Activated CD8-positive, alpha-beta memory T cell treated with anti-CD3 and anti-CD28 coated beads for 48 hours (primary cell): ENCODE data around the gene NLGN3.
A peak's percentile ranks its signal among the peaks of the same experiment; 100 is the strongest.

Experiments used
- DNase-seq, 3 experiments: peaks; one replicate each; pipeline ENCODE4 v3.0.0-alpha.2; 2020; ENCODE audit warnings: low read depth in 2 of 3, low spot score in 2 of 3

The NLGN3 gene

DNA sequence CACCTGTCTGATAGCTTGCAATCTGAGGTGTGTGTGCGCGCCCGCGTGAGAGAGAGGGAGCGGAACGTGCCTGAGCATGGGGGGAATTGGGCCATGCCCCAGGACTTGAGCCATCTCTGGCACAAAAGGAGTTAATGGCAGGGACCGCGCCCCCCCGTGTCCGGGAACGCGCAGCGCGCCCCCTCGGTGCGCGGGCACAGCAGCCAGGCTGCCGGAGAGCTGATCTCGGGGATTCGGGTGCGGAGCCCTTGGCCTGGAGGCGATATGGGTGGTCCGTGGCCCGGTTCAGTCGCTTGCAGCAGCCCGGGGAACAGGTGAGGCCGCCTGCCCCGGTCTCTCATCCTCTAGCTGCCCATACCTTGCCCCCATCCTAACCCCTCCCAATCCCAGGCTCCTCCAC lies at the start of gene NLGN3:
NLGN3 (plus strand) TSS at position 191 of the 400 bp plus-strand sequence. CDS start 2,909 bp downstream, outside the sequence.
- DNase-seq = no peak

DNA sequence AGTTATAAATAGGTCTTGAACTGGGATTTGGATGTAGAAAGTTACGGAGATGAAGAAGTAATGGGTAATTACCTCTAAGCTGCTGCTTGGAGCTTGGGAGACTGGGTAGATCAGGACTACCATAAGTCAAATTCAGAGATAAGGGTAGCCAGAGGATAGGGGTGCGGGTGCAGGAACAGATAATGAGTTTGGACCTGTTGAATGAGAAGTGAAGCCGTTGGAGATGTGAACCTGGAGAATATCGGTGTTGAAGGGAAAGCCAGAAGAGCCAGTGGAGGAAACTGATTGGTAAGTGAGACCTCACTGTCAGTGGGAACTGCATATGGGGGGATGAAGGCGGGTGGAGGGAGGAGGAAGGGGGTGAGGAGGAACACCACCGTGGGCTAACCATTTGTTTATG lies 49.6 kb upstream of the NLGN3 start:
- no peak for DNase-seq

DNA sequence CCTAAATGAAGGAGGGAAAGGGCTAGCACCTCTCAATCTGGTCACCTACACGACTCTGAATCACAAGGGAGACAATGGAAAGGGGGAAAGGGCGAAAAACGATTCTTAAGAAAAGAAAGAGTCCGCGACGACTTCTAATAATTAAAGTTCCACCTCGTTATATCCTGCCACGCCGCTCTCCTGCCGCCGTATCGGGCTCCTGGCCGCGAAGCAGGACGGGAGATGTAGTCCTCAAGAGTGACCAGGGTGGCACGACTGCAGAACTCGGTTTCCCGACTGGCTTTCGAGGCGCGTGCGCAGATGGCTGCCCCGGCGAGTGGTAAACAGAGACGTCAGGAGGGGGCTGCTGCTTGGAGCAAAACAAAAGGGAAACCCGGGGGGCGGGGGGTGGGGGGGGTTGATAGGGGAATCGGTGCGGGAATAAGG lies 49.1 kb upstream of the NLGN3 start, which contains the start of gene FOXO4:
FOXO4 (plus strand) TSS at position 297 of the 426 bp plus-strand sequence. CDS start 678 bp downstream, outside the sequence.
- peak; percentile 49 to 74 (median 61) for DNase-seq

DNA sequence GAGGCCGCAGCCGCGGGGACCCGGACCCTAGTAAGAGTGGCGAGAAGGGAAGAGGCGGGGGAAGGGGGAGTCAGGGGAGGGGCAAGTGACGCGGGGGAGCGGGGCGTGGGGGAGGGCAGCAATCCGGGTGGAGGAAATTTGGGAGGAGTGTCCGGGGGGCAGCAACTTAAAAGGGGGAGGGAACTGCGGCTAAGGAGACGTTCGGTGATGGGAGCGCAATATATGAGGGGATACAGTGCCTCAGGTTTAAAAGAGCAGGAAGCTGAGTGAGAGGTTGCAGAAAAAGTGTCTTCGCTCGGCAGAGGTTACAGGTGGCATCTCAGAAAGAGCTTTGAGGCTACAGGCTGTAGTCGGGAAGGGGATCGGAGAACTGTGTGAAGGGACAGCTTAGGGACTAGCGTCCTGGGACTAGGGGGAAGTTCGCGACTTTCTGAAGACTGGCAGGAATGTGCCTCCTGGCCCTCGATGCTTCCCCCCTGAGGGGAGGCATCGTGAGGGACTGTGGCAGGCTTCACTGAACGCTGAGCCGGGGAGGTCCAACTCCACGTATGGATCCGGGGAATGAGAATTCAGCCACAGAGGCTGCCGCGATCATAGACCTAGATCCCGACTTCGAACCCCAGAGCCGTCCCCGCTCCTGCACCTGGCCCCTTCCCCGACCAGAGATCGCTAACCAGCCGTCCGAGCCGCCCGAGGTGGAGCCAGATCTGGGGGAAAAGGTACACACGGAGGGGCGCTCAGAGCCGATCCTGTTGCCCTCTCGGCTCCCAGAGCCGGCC lies 48.5 kb upstream of the NLGN3 start:
- DNase-seq = no peak

DNA sequence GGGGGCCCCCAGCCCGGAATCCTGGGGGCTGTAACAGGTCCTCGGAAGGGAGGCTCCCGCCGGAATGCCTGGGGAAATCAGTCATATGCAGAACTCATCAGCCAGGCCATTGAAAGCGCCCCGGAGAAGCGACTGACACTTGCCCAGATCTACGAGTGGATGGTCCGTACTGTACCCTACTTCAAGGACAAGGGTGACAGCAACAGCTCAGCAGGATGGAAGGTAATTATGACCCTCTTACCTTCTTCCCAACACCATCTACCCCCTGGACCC lies 47.9 kb upstream of the NLGN3 start:
- no peak for DNase-seq

DNA sequence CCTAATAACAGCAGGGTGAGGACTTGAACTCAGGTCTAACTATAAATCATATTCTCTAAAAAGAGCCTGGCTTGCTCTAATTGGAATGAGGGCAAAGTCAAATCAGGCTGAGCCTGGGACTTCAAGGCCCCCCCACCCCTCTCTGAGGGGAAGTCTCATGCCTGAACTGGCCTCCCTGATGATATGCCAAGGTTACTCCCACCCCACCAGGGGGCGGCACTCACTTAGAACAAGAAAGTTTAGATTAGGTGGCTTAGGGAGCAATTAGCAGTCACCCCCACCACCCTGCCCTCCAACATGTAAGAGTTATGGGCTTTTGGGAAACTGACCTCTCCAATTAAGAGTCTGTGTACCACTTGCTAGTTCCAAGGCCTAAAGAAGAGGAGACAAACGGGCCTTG lies 46.3 kb upstream of the NLGN3 start:
- DNase-seq = peak in 1 of 3 experiments; percentile 52

DNA sequence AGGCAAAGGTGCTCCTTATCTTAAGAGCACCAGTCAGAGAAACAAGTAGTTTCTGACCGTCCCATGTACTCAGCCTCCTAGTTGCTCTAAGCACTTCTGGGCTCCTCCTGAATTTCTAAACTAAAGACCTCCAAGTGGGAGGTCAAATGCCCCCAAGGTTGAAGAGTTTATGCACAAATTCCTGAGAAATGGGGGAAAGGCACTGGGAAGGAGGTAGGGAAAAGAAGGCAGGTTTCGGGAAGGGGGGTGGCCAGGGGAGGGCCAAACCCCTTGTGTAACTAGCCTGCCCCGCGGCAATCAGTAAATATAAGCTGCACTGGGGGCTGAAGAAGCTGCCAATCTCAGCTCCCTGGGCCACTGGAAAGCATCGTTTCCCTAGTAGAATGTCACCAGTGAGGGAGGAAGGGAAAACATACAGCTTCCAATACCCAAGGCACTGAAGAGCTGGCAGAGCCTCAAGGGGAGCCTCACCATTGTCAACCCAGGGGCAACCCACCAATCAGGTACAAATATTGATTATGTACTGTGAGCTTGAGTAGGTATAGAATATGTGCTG lies 45.6 kb upstream of the NLGN3 start:
- DNase-seq = no peak

DNA sequence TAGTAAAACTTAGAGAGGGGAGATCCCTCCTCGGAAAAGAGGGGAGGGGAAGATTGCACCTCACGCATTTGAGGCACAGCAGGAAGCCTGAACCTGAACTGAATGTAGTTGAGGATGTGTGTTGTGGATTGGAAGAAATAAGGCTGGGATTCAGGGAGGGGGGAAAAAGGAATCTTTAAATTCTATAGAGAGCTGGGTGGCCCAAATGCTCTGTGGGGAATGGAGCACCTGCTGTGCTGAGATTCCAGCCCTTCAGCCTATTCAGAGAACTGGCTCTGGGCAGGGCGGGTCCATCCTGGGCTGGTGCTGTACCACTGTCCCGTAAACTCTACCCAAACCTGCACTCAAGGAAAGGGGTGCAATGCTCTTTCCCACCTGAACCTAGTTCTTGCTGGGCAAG lies 44.9 kb upstream of the NLGN3 start:
- no peak for DNase-seq

DNA sequence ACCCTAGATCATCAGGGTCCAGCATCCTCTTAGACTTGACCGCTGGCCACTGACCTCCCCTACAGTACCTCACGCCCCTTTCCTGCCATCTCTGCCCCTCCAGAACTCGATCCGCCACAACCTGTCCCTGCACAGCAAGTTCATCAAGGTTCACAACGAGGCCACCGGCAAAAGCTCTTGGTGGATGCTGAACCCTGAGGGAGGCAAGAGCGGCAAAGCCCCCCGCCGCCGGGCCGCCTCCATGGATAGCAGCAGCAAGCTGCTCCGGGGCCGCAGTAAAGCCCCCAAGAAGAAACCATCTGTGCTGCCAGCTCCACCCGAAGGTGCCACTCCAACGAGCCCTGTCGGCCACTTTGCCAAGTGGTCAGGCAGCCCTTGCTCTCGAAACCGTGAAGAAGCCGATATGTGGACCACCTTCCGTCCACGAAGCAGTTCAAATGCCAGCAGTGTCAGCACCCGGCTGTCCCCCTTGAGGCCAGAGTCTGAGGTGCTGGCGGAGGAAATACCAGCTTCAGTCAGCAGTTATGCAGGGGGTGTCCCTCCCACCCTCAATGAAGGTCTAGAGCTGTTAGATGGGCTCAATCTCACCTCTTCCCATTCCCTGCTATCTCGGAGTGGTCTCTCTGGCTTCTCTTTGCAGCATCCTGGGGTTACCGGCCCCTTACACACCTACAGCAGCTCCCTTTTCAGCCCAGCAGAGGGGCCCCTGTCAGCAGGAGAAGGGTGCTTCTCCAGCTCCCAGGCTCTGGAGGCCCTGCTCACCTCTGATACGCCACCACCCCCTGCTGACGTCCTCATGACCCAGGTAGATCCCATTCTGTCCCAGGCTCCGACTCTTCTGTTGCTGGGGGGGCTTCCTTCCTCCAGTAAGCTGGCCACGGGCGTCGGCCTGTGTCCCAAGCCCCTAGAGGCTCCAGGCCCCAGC lies 43.8 kb upstream of the NLGN3 start:
- no peak for DNase-seq

DNA sequence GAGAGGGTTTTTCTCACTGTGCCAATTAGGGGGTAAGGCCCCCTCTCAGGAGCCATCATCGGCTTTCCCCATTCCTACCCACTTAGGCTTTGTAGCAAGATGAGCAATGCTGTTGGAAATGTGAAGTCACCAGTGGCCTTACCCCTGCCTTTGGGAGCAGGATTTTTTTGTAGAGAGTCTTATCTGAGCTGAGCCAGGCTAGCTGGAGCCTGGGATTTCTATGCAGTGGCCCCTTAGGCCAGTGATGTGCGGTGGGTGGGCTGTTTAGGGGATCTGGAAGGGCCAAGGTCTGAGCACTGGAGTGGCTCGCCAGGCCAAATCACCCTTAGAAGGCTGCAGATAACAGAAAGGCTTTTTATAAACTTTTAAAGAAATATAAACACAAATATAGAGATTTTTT lies 42.3 kb upstream of the NLGN3 start:
- DNase-seq = no peak

DNA sequence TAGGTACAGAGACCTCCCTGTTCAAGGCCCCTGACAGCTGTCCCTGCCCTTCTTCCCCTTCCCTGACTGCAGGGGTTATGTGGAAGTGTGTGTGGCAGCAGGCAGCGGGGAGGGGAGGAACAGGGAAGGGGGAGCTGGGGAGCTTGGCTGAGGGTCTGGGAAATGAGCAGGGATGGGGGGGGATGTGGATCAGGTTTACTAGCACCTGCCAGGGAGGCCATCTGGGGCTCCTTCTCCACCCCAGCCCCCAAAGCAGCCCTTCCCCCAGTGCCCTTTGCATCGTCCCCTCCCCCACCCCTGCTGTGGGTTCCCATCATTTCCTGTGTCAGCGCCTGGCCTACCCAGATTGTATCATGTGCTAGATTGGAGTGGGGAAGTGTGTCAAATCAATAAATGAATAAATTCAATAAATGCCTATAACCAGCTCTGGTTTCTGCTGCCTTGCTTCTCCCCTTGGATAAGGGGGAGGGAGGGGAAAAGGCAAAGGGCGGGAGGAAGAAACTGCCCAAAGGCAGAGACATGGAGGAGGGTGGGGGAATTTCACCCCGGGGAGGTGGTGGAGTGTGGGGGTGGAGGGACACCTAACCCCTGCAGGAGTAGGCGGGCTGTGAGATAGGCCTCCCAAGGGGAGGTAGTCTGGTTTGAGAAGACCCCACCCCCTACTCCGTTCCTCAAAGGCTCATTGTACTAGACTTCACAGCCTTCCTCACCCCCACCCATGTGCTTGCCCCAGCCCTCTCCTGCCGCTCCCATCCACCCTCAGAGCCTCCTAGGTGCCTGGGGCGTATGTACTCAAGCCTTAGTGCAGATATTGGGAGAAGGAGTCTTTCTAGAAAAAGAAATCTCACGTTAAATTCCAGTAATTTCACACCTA lies 41.3 kb upstream of the NLGN3 start:
- no peak for DNase-seq

DNA sequence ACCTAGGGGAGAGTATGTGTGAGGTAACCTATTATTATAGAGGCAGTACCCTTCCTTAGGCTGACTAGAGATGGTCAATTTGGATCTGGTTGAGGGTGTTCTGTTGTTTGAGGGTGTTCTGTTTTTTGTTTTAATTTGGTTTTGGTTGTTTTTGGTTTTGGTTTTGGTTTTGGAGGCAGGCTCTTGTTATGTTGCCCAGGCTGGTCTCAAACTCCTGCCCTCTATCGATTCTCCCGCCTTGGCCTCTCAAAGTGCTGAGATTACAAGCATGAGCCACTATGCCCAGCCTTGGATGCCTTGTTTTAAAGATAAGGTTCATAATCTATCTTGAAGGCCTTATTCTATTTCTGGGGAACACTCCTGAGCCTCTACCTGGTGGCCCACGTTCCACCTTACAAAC lies 39.0 kb upstream of the NLGN3 start:
- DNase-seq = no peak

DNA sequence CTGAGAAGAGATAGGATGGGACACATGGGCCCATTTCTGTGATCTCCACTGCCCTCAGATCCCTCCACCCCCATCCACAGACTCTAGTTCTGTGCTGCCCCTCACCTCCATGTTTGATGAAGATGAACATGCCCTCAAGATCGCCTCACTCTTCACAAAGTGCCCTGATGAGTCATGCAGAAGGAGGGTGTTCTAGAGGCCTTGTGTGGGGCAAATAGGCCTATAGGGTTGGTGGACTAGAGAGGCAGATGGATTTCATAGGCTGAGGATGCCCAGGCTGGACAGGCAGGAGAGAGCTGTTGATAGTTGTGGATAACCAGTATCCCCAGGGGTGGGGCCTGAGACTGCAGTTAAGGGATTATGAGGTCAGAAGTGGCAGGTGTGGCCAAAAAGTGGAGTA lies 38.2 kb upstream of the NLGN3 start, which contains the start of gene CXorf65:
CXorf65 (minus strand) TSS at position 314 of the 400 bp plus-strand sequence; CDS start at position 130, 184 bp downstream.
- no peak for DNase-seq

DNA sequence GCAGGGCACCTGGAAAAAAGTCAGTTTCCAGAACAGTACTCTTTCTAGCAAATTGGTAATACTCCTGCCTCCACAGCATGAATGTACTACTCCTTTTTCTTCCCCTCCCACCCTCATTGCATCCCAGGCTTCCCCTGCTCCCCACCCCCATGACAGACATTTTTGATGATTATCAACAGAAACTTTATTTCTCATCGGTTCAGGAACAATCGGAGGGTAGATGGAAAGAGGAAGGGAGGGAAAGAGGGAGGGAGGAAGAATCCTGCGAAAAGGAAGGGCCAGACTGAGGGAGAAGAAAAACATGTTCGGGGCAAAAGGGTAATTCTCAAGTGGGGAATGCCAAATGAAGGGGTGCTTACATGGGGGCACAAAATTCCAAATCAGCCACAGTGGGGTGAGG lies 37.4 kb upstream of the NLGN3 start:
- DNase-seq = no peak

DNA sequence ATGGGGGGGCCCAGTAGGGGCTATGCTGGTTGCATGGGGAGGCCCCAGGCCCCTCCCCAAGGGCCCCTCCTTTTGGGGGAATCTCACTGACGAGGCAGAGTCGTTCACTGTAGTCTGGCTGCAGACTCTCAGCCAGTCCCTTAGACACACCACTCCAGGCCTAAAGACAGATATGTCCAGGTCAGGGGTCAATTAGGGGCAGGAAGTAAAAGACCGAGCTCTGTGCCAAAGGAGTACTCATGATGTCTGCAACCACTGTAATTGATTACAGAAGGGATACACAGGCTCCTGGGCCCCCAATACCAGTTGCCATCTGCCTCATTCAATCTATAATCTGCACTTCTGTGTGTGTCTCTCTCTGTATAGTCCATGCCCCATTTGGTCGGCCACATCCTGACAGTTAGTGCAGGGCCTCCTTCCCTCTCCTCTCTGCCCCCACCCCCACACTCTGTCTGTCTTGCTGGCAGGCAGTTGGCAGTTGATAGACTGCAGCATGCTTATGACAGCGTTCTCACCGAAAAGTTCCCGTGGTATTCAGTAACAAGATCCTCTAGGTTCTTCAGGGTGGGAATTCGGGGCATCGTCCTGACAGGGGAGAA lies 36.8 kb upstream of the NLGN3 start:
- DNase-seq = no peak

DNA sequence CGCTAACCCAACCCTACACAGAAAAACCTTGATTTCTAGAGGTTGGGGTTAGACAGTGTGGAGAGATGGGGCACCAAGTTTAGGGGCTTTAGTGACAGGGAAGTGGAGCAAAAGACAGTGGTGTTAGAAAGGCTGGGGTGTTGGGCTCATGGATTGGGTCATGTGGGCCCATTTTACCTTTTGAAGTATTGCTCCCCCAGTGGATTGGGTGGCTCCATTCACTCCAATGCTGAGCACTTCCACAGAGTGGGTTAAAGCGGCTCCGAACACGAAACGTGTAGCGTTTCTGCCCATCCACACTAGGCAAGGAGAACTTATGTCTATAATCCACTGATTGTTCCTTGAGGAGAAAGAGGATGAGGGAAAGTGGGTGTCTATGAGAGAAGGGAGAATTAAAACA lies 35.6 kb upstream of the NLGN3 start:
- no peak for DNase-seq

DNA sequence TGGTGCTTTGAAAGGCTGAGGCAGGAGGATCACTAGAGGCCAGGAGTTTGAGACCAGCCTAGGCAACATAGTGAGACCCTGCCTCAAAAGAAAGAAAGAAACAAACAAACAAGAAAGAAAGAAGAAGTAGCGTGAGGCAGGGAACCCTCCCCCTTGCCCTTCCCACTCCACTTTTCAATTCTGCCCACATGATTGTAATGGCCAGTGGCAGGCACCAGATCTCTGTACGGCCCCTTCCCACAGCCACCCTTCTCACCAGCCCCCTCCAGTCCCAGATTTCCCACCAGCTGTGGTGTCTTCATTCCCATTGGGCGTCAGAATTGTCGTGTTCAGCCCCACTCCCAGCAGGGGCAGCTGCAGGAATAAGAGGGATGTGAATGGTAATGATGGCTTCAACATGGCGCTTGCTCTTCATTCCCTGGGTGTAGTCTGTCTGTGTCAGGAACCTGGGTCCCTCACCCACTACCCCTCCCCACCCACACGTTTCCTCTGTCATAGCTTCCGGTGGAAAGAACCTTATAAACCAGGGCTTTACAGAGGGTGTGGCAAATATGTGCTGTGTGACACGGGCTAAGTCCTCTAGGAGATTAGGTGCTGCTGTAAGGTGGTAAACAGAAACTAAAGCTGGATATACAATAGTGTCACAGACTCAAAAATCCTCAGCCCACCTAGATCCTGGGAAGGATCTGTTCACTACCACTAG lies 33.3 kb upstream of the NLGN3 start, which contains the start of gene IL2RG:
IL2RG (minus strand) TSS at position 437 of the 703 bp plus-strand sequence; CDS start at position 399, 38 bp downstream.
- peak in 1 of 3 experiments; percentile 41 for DNase-seq

DNA sequence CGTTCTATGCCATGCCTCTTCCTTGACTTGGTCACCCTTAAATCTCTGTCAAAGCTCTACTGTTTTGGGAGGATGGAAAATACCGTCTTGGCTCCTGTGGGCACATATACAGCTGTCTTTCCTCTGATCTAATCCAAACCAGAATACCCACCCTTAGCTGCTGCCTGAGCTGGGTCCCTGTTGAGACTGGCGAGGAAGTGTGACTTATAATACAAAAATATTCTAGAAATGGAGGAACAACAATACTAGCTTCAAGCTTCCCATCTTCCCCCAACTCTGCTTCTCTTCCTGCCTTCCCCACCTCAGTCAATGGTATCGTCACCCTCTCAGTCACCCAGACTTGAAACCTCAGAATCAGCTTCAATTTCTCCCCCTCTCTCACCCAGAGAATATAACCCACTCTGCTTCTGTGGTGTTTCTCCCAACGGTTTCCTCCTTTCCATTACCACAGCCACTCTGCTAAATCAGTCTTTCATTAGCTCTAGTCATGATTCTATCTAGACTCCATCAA lies 32.7 kb upstream of the NLGN3 start:
- no peak for DNase-seq

DNA sequence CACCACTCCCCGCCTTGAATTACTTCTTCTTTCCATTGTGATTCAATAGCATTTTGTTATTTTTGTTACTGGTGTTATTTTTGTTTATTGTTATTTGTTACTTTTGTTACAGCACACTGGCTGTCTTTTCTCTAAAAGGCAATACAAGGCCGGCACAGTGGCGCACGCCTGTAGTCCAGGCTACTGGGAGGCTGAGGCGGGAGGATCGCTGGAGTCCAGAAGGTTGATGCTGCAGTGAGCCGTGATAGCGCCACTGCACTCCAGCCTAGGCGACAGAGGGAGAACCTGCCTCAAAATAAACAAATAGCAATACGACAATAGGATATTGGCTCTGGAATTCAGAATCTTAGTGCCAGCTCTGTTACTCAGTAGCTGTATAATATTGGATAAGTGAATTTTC lies 27.3 kb upstream of the NLGN3 start:
- DNase-seq = no peak
